GM18870 (cell line): ENCODE data around the gene AMN.

Experiments
- ATAC-seq: cut with Tn5 transposase; IDR thresholded peaks from one replicate; pipeline ENCODE4 v1.9.1; 2021; ENCODE audit warnings: moderate library complexity; ENCODE audit not compliant: unreplicated experiment

AMN gene

DNA sequence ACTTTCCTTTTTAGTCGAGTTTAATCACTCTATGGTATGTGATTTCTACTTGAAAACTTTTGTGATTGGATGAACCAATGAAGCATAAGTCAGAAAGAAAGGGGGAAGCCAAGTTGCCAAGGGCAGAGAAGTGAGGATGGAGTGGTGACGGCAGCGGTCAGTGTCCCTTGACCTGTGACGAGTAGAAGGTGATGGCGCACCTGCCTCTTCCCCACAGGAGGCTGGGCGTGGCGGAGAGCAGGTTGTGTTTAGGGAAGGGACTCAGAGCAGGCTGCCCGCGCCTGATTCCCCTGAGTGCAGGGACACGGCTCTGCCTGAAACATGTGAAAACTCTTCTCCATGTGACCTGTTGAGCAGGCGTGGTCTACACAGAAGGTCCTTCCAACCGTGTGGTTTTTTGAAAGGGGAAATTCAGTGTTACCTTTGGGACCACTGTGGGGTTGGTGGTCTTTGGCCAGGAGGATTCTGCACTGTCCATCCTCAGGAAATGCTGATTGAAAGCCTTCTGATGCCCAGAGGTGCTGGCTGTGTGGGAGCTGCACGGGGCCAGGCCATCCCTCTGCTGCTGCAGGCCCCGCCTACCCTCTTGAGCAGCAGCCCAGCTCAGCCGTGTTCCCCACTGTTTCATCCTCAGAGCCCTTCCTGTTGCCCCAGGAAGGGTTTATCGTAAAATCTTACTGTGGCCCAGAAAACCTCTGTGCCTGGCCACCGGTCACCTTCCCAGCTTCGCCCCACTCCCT lies 23.5 kb upstream of the AMN start:
- no peak for ATAC-seq

DNA sequence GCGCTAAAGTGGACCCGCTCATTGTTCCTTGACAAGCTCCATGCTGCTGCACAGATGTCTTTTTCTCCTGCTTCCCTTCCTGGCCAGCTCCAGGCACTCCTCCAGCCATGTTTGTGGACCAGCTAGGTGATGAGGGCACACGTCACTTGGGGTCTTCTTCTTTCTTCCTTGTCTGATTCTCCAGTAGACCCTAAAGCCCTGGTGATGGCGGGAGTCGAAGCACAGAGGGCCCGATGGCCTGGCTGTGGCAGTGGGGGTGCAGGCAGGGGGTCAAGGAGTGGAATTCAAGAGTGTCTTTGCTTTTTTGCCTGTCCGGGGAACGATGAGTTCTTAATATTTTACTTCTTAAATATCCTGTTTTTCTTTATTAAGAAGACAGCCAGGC lies 23.0 kb upstream of the AMN start:
- ATAC-seq, result no peak

DNA sequence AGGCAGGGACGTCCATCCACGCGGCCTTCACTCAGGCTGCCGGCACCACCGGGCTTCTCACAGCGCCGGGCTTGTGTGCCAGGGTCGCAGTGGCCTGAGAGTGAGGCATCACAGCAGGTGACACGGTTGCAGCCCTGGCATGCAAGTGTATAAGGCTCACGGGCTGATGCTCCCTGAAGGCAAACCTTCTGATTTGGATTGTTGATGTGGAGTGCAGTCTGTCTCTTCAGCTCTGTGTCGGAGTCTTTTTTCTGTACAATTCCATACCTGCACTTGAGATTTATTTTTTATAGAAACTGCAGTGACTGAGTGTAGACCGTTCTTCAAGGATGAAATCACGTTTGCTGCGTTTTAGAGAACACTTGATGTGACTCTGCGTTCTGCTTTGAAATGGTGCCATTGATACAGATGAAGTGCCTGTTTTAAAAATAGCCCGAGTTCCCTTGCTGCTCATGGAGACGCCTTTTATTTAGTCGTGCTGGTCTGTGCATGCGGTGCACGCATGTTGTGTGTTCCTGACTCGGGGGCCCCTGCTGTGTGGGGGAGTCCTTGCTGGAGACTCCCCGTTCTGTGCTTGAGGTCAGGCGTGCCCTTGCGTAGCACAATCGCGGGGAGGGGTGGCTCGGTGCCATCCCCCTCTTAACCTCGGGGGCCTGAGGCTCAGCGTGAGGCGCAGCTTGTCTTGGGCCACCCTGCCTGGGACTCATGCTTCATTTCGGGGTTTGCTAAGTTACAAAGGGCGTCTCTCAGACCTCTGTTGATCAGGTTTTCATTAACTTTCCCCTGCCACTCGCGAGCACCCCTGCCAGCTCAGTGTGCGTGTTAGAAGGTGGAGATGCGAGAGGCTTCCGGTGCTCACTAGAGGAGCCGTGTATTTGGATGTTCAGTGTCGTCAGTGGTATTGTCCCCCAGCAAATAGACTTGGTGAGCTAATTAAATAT lies 21.6 kb upstream of the AMN start:
- ATAC-seq, result peak; percentile 40

DNA sequence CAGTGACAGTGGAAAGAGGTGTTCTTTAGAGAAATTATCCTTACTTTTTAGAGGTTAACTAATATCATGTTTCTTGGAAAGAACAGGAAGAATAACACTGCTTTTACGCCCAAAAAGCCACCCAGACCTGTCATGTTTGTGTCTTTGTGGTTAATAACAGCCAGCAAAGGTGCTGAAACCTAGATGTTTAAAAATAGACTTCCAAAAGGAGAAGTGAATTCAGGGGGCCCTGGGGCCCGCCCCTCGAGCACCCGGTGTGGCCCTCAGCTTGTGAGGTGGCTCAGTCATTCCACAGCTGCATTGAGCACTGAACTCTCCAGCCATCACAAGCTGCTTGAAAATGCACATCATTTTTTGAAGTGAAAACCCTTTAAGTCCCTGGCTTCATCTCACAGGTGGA lies 20.8 kb upstream of the AMN start:
- ATAC-seq, result peak; percentile 49

DNA sequence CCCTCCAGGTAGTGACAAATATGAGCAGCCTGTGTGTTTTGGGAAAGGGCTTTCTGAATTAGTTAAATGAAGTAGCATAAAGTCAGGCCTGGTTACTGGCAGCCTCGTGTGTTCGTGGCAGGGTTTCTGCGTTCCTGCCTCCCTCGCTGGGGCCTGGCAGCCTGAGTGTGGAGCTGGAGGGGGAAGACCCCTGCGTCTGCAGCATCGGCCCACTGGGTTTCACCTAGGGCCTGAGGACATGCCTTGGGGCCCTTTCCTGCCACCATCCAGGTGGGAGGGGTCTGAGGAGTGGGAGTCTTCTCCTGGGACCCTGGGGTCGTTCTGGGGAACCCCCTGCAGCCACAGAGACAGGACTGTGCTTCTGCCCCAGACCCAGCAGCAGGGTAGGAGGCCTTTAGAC lies 20.4 kb upstream of the AMN start:
- ATAC-seq, result peak; percentile 11

DNA sequence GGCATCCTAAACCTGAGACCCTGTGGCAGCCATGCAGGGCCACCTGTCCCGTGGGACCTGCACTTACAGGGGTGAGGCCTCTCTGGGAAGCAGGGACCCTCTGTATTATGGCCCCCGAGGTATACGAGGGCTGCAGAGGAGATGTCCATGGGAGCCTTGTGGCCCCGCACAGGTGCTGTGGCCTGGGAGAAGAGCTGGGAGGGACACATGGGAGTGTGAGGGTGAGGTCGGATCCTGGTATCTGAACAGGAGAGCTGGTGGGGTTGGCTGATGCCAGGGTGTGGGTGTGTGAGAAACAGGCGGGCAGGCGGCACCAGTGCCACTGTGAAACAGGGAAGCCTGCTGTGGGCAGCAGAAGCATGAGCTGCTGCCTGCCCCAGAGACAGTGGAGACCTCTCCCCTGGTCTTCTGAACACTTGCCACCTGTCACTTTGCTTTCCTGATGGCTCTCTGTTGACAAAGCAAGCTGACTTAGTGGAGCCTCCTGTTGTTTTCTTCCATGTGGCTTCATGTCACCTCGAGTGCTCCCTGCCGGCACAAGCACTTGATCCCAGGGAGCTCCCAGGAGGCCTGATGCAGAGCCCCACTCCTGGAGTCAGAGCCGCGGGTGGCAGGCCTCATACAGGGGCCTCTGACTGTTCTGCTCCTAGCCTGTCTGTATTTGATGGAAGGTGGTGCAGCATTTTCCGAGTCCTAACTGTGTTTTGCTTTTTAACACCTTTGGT lies 19.8 kb upstream of the AMN start:
- no peak for ATAC-seq

DNA sequence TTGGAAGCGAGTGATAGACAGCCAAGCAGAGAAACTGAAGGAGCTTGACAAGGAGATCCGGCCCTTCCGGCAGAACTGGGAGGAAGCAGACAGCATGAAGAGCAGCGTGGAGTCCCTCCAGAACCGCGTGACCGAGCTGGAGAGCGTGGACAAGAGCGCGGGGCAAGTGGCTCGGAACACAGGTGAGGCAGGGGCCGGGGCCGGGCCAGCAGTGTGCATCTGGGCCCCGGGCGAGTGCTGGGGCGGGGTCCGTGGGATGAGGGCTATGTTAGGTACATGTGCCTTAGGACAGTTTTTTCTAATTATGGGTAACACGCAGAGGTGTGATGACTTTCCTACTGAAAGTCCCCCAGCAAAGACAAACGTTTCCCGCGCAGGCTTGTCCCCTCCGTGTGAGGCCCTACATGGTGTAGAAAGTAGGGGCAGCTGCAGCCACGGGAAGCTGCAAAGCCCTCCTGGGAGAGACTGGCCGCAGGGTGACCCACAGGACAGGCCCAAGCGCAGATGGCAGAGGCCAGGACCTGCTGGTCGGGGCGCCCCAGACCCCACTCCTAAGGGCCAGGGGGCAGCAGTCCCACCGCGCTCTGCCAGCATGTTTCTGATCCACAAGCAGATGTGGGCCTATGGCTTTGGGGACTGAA lies 19.1 kb upstream of the AMN start:
- ATAC-seq, result no peak

DNA sequence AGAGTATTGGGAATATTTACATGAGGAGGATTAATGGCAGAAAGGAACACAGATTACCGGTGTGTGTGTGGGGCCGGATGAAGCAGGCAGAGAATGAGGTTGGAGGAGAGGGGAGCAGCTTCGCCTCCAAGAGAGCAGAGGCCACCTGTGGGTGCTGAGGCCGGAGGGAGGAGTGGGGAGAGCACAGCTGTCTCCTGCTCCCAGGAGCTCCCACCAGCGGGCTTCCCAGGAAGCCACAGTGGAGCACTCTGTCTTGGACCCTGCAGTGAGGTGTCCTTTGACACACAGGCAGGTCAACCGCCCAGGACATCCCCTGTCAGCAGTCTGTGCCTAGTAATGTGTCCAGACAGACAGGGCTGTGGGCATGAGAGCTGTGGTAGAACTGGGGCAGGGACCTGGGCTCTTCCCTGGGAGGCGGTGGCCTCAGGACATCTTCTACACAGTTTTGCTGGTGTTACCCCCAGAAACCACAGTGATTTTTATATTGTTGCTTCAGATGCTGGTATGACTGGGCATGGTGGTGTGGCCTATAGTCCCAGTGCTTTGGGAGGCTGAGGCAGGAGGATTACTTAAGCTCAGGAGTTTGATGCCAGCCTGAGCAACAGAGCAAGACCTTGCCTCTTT lies 18.5 kb upstream of the AMN start:
- ATAC-seq, result no peak

DNA sequence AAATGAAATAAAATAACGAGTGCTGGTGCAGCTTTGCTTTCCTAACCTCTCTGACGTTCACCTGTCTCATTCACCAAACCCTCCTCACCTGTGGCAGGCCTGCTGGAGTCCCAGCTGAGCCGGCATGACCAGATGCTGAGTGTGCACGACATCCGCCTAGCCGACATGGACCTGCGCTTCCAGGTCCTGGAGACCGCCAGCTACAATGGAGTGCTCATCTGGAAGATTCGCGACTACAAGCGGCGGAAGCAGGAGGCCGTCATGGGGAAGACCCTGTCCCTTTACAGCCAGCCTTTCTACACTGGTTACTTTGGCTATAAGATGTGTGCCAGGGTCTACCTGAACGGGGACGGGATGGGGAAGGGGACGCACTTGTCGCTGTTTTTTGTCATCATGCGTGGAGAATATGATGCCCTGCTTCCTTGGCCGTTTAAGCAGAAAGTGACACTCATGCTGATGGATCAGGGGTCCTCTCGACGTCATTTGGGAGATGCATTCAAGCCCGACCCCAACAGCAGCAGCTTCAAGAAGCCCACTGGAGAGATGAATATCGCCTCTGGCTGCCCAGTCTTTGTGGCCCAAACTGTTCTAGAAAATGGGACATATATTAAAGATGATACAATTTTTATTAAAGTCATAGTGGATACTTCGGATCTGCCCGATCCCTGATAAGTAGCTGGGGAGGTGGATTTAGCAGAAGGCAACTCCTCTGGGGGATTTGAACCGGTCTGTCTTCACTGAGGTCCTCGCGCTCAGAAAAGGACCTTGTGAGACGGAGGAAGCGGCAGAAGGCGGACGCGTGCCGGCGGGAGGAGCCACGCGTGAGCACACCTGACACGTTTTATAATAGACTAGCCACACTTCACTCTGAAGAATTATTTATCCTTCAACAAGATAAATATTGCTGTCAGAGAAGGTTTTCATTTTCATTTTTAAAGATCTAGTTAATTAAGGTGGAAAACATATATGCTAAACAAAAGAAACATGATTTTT lies 17.1 kb upstream of the AMN start:
- no peak for ATAC-seq

DNA sequence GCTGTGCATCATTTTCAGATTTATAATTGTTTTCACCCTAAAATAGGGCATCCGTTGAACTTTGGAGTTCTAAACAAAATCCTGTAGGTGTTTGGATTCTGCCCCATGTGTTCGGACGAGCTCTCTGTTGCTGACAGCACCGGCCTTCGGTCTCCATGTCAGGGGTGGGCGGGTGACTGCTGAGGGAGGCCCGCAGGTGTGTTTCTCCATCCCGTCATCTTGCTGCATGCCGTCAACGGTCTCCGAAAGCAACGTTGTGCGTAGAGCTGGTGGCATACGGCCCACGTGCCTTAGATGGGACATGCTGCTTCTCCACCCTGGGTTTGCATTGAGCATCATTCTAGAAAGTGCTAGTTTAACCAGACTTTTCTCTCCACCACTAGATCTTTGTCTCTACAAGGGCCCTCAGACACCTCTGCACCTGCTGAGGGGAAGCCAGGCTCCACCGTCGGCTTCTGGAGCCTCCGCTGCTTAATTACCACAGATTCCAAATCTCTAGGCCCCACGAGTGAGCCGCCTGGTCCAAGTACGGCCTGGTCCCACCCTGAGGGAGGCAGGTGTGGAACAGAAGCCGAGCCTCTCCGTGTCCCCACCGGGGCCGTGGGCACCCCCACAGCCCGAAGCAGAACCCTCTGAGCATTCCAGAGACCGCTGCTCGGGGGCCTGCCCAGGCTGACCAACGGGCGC lies 15.7 kb upstream of the AMN start:
- ATAC-seq, result no peak

DNA sequence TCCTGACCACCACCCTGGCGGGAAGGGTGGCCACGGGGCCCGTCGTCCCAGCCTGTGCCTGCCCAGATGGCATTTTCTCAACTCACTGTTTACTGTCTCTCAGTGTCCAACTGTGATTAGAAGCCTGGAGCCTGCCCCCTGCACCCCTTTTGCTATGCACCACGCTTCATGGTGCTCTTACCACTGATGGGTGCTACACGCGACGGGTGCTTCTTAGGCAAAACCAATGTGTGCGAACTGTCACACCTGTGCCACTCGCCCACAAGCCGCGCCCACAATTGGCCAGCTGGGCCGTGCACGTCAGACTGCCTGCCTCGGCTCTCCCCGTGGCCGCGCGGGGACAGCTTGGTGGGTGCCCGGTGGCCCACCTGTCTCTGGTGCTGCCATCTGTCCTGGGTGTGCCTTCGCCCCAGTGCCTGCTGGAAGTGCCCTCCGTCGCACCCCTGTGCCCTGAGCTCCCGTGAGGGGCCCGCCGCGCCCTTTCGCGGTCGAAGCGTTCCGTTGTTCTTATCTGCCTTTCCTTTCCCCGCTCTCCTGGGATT lies 15.1 kb upstream of the AMN start:
- ATAC-seq, result no peak

DNA sequence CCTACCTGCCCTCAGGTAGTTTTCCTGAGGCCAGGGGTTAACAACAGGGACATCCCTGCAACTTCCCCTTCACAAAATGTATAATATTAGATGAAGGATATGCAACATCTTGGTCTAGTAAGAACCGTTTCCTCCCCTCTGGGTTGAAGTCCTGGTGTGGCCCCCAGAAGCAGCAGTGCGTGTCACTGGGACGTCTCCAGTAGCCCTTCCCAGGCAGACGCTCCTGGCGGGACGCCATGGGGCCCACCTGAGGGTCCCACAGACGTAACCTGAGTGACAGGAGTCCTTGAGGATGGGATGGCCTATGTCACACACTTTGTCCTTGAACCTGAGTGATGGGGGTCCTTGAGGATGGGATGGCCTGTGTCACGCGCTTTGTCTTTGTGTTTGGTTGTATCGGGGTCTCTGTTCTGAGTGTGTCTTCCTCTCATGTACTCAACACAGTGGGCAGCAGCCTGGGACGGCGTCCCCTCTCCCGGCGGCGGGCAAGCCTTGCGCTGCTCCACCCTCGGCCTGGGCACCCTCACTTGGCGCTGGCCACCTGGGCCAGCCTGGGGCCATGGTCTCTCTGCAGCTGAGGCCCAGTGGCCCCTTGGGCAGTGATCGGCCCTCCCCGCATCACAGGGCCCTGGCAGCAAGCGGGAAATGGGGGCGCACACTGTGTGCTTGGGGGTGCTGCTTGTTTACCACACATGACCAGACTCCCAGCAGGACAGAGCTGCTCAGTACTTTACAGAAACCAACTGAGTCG lies 14.3 kb upstream of the AMN start:
- no peak for ATAC-seq

DNA sequence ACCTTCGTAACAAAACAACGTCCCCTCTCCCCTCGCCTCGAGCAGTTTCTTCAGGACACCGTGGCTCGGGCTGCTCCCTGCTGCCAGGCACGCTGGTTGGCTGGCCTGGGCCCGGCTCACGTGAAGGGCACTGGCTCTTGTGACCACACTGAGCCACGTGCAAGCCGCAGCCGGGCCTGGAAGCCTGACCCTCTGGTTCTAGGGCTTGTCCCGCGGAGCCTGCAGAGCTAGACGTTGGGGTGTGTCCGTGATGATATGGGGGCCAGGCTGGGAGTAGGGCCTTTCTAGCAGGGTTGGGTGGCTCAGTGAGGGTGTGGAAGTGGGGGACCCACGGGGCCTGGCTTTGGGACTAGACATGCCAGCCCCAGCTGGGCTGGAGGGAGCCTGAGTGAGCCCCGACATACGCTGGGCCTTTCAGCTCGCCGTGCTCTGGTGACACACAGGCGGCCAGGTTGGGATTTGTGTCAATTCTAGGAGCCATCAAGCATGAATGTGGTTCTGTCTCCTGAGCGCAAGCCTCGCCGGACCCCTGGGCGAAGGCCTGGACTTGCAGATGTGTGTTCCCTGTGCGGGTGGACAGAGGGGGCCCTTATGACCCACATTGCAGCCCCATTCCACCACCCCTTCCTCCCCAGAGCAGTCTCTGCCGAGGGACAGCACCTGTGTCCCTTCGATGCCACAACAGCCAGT lies 13.6 kb upstream of the AMN start:
- ATAC-seq, result no peak

DNA sequence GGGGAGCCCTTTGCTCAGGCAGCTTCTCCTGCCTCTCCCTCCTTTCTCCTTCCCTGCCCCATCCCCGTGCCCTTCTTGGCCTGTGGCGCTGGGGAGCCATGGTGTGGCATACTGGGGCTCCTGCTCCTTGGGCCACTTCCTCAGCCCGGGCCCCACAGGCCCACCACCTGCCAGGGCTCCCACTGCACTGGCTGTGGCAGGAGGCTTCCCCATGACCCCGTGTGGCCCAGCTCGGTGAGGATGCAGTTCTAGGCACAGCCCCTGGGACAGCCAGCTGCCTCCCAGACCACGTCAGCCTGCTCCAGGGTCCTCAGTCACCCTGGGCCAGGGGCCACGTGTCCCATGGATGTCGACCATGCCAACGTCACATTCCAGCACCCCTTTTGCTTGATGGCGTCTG lies 13.0 kb upstream of the AMN start:
- no peak for ATAC-seq

DNA sequence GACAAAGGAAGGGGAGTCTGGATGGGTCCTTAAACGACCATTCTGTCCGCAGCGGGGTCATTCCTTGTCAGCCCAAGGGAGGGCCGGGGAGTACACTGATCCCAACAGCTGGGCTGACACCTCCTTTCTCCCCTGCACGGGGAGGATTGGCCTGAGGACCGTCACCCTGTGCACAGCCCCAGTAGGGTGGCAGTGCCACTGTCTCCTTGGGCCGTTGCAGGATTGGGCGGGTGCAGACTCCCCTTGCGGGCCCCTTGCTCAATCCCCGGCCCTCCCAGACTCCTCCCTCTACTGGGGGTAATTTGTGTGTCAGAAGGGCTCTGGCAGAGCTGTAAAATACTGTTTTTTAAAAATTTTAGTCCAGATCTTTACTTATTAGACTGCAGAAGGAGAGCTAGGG lies 12.6 kb upstream of the AMN start:
- no peak for ATAC-seq

DNA sequence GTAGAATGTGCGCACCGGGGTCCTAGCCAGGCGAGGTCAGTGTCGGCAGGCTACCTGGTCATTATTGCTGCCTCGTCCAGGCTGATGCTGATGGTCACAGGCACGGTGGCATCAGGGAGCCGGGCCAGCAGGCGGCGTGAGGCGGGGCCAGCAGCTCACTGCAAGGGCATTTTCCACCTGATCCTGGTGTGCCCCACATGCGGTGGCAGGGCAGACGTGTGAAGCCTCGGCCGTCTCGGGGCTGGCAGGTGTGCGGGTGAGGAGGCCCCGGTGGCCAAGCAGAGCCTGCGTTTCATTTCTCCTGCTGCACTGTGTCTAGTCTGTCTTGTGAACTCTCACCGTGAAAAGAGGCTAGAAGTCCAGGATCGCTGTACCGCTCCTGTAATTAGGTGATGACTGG lies 12.0 kb upstream of the AMN start:
- ATAC-seq, result no peak

DNA sequence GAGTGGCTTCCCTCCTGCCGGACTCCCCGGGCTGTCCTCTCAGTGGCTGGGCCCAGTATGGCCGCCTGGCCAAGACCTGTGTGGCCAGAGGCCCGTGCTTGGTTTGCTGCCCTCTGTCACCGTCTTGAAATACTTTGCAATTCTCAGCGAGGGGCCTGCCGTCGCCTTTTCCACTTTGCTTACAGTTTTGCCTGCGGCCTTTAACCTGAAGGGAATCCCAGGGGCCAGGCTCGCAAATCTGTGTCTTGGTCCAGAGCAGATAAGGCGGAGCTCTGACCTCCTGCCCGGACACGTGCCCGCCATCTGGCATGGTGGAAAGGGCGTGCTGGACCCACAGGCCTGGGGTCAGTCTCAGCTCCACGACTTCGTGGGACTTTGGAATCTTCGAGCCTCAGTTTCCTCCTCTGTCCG lies 10.9 kb upstream of the AMN start:
- no peak for ATAC-seq
